H9 (cell line): Measurements from ENCODE around the gene APBA2. TPM values are rescaled to one million over a fixed set of nuclear protein-coding genes. Genes with fewer than 3 reads are reported as not detected.

Source experiments
- DNase-seq: peaks from one replicate; pipeline ENCODE4 v3.0.0-alpha.2; 2017
- H2AFZ ChIP-seq: one replicate; pipeline ENCODE4 v1.6.1; 2013; ENCODE audit warnings: mild to moderate bottlenecking, low read length, control low read depth, moderate library complexity
- H2AK5ac ChIP-seq: 2 replicates; pipeline ENCODE4 v1.6.1; 2013; ENCODE audit warnings: low read length, control low read depth, mixed read lengths; ENCODE audit not compliant: insufficient read length
- H2BK120ac ChIP-seq: one replicate; pipeline ENCODE4 v1.6.1; 2013; ENCODE audit warnings: low read depth, mild to moderate bottlenecking, low read length, control low read depth, inconsistent platforms; ENCODE audit not compliant: poor library complexity, severe bottlenecking
- H2BK12ac ChIP-seq: 2 replicates; pipeline ENCODE4 v1.6.1; 2013; ENCODE audit warnings: low read length, control low read depth, mixed read lengths, low read depth; ENCODE audit not compliant: insufficient read length
- H2BK15ac ChIP-seq: 2 replicates; pipeline ENCODE4 v1.6.1; 2013; ENCODE audit warnings: low read depth, low read length, control low read depth
- H2BK20ac ChIP-seq: one replicate; pipeline ENCODE4 v1.6.1; 2013; ENCODE audit warnings: low read depth, mild to moderate bottlenecking, low read length, control low read depth, inconsistent platforms; ENCODE audit not compliant: poor library complexity, severe bottlenecking
- H2BK5ac ChIP-seq: 2 replicates; pipeline ENCODE4 v1.6.1; 2013; ENCODE audit warnings: low read length, control low read depth, mixed read lengths; ENCODE audit not compliant: insufficient read length
- H3K14ac ChIP-seq: 2 replicates; pipeline ENCODE4 v1.6.1; 2013; ENCODE audit warnings: low read length, control low read depth; ENCODE audit not compliant: insufficient read depth
- H3K18ac ChIP-seq: 2 replicates; pipeline ENCODE4 v1.6.1; 2013; ENCODE audit warnings: low read depth, mild to moderate bottlenecking, mixed read lengths, low read length, control low read depth; ENCODE audit not compliant: insufficient read length
- H3K23ac ChIP-seq: 2 replicates; pipeline ENCODE4 v1.6.1; 2013; ENCODE audit warnings: low read length, control low read depth, mixed read lengths, low read depth; ENCODE audit not compliant: insufficient read length
- H3K23me2 ChIP-seq: 2 replicates; pipeline ENCODE4 v1.6.1; 2013; ENCODE audit warnings: low read depth, mild to moderate bottlenecking, mixed read lengths, low read length, control low read depth; ENCODE audit not compliant: insufficient read length, poor library complexity, severe bottlenecking
- H3K27ac ChIP-seq: 2 replicates; pipeline ENCODE4 v1.5.1; 2013; ENCODE audit warnings: low read length, control low read depth, mixed read lengths, low read depth; ENCODE audit not compliant: insufficient read length
- H3K27me3 ChIP-seq: 2 replicates; pipeline ENCODE4 v1.6.1; 2013; ENCODE audit warnings: low read length, control low read depth, inconsistent platforms; ENCODE audit not compliant: insufficient read depth
- H3K4ac ChIP-seq: 2 replicates; pipeline ENCODE4 v1.6.1; 2013; ENCODE audit warnings: low read depth, mild to moderate bottlenecking, control low read depth, inconsistent platforms, low read length, moderate library complexity
- H3K4me1 ChIP-seq: 2 replicates; pipeline ENCODE4 v1.6.1; 2013; ENCODE audit warnings: low read length, control low read depth, inconsistent platforms; ENCODE audit not compliant: insufficient read depth
- H3K4me2 ChIP-seq: 2 replicates; pipeline ENCODE4 v1.6.1; 2013; ENCODE audit warnings: low read length, control low read depth, mixed read lengths; ENCODE audit not compliant: insufficient read length, insufficient read depth
- H3K56ac ChIP-seq: 2 replicates; pipeline ENCODE4 v1.6.1; 2013; ENCODE audit warnings: low read depth, mild to moderate bottlenecking, mixed read lengths, low read length, control low read depth; ENCODE audit not compliant: insufficient read length
- H3K79me1 ChIP-seq: 2 replicates; pipeline ENCODE4 v1.6.1; 2013; ENCODE audit warnings: low read depth, mild to moderate bottlenecking, moderate library complexity, low read length, control low read depth, inconsistent platforms; ENCODE audit not compliant: insufficient read depth, poor library complexity, severe bottlenecking
- H3K79me2 ChIP-seq: 2 replicates; pipeline ENCODE4 v1.6.1; 2013; ENCODE audit warnings: low read length, control low read depth, inconsistent platforms; ENCODE audit not compliant: insufficient read depth
- H3K9ac ChIP-seq: 2 replicates; pipeline ENCODE4 v1.6.1; 2013; ENCODE audit warnings: low read length, control low read depth, mixed read lengths; ENCODE audit not compliant: insufficient read length; ENCODE audit errors: extremely low read depth
- H3K9me3 ChIP-seq: one replicate; pipeline ENCODE4 v1.6.1; 2013; ENCODE audit warnings: low read depth, low read length, inconsistent platforms; ENCODE audit not compliant: control insufficient read depth
- H3T11ph ChIP-seq: one replicate; pipeline ENCODE4 v1.6.1; 2013; ENCODE audit warnings: mild to moderate bottlenecking, low read length, control low read depth, inconsistent platforms
- H4K20me1 ChIP-seq: one replicate; pipeline ENCODE4 v1.6.1; 2013; ENCODE audit not compliant: control insufficient read depth, insufficient read length, insufficient read depth
- H4K5ac ChIP-seq: 2 replicates; pipeline ENCODE4 v1.6.1; 2013; ENCODE audit warnings: low read depth, mild to moderate bottlenecking, mixed read lengths, low read length, control low read depth; ENCODE audit not compliant: insufficient read length
- H4K8ac ChIP-seq: replicated peaks from 2 replicates; pipeline ENCODE4 v1.6.1; 2013; ENCODE audit warnings: low read length, control low read depth, mixed read lengths, low read depth; ENCODE audit not compliant: insufficient read length
- H4K91ac ChIP-seq: 2 replicates; pipeline ENCODE4 v1.6.1; 2013; ENCODE audit warnings: low read depth, mild to moderate bottlenecking, moderate library complexity, mixed read lengths, low read length, control low read depth; ENCODE audit not compliant: insufficient read length
- H3K27ac Mint-ChIP-seq, 3 experiments: 2 replicates in 2 of 3; 3 replicates in 1 of 3; pipeline ENCODE4 v1.8.0; 2020 to 2021; ENCODE audit warnings: mixed read lengths in 3 of 3, mild to moderate bottlenecking in 1 of 3, moderate library complexity in 1 of 3
- H3K27me3 Mint-ChIP-seq: 2 replicates; pipeline ENCODE4 v1.8.0; 2021; ENCODE audit warnings: low read depth, mild to moderate bottlenecking, moderate library complexity, mixed read lengths
- H3K36me3 Mint-ChIP-seq, 3 experiments: 2 replicates in 2 of 3; 3 replicates in 1 of 3; pipeline ENCODE4 v1.8.0; 2020 to 2021; ENCODE audit warnings: low read depth in 3 of 3, mixed read lengths in 3 of 3; ENCODE audit not compliant: insufficient read depth in 1 of 3
- H3K4me1 Mint-ChIP-seq, 2 experiments: 2 replicates each; pipeline ENCODE4 v1.8.0; 2020; ENCODE audit warnings: mixed read lengths in 2 of 2
- H3K4me3 Mint-ChIP-seq, 2 experiments: 2 replicates in 1 of 2; 3 replicates in 1 of 2; pipeline ENCODE4 v1.8.0; 2020 to 2021; ENCODE audit warnings: mild to moderate bottlenecking in 2 of 2, mixed read lengths in 2 of 2, moderate library complexity in 1 of 2
- H3K9me3 Mint-ChIP-seq, 2 experiments: 2 replicates in 1 of 2; 3 replicates in 1 of 2; pipeline ENCODE4 v1.8.0; 2020; ENCODE audit warnings: mild to moderate bottlenecking in 2 of 2, mixed read lengths in 2 of 2, moderate library complexity in 1 of 2
- WGBS: extraction: QIAGEN DNeasy Blood & Tissue Kit; methylation state at CpG from one replicate; pipeline ENCODE4 v1.1.7; 2013; ENCODE audit warnings: missing lambda C conversion rate, low lambda C conversion rate, mixed read lengths; ENCODE audit not compliant: insufficient read length; ENCODE audit errors: extremely low coverage; 5-methylcytosine and 5-hydroxymethylcytosine counted together
- total RNA-seq: library from RNA; stranded (reverse); gene quantifications from 2 replicates; pipeline ENCODE4 v1.2.1, GENCODE V29; 2021
- TF ChIP-seq, protein P1 (sequence below): fragments of 200-600 bp; sonication (generic); conservative IDR thresholded peaks from 3 replicates; pipeline ENCODE4 v1.8.0; 2021; ENCODE audit warnings: antibody characterized with exemption, mild to moderate bottlenecking

Gene APBA2
- total RNA-seq, 1 experiment from 2014 or later, result 14.3 TPM

DNA sequence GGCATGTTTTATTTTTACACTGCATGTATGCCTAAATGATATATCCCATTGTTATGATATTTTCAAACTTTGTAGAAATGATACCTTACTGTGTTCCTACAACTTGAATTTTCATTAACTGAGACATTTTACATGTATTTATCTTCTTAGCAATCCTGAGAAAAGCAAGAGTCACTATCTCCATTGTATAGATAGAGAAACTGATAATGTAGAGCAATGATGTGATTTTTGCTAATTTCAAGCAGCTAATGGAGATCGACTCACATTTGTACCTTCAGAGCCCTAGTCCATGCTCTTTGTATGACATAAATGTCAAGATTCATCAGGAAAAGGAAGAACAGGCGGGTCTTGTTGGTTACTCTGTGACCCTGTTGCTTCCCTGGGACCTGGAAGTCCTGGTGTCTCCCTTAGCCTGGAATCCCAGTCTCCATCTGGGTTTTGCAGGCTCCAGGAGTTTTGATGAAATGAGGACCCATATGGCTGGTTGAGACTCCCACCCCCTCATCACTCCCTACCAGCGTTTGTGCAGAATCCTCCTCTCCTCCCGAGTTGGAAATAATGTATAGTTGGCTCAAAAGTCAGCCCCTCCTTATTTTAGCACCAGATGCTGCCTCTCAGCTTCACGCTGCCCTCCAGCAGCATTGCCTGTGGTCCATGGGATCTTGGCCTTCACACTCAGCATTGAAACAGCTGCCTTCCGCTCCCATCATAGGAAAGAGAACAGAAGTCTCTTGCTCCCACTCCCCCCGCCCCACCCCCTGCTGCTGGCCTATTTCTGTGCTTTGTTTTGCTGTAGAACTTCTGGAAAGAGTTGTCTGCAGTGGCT lies 67.1 kb downstream of the APBA2 start:
- H2BK15ac ChIP-seq, result no peak overlapping the region

More for the DNA sequence above, 67.1 kb downstream of the APBA2 start:
- H3K79me1 ChIP-seq, result no peaks in the 10 kb centered on the region
- H2AK5ac ChIP-seq, result no peak overlapping the region
- no peaks in the 10 kb centered on the region for H4K20me1 ChIP-seq
- H3K23ac ChIP-seq, result no peak overlapping the region
- no peak overlapping the region for H3T11ph ChIP-seq
- H3K56ac ChIP-seq, result no peak overlapping the region
- H3K9ac ChIP-seq, result no peak overlapping the region
- H3K14ac ChIP-seq, result no peak overlapping the region
- H3K4me2 ChIP-seq, result no peak overlapping the region
- Mint-ChIP-seq H3K4me1 (peaks cover 29 to 33% of the 10 kb centered on the region in 2 experiments), H3K9me3 (no peaks in the 10 kb centered on the region), H3K36me3 (no peaks in the 10 kb centered on the region; a peak in 1 of 7 replicates), H3K27me3 (peaks cover 2% of the 10 kb centered on the region; the same call in 1 of the 2 replicates), H3K27ac (no peak overlapping the region), H3K4me3 (no peak overlapping the region)
- no peak overlapping the region for H3K18ac ChIP-seq
- H3K27me3 ChIP-seq, result no peaks in the 10 kb centered on the region
- H2BK5ac ChIP-seq, result no peak overlapping the region
- H3K4ac ChIP-seq, result no peak overlapping the region
- H2BK12ac ChIP-seq, result no peak overlapping the region
- H4K5ac ChIP-seq, result no peak overlapping the region
- H3K9me3 ChIP-seq, result no peaks in the 10 kb centered on the region
- H3K4me1 ChIP-seq, result peaks cover 7% of the 10 kb centered on the region; the same call in 1 of the 2 replicates
- DNase-seq, result peak; percentile 18
- no peak overlapping the region for H4K8ac ChIP-seq
- H4K91ac ChIP-seq, result no peak overlapping the region
- H2BK20ac ChIP-seq, result no peak overlapping the region
- WGBS, result no CpG with 5 or more reads among the region's 7 CpGs
- H2AFZ ChIP-seq, result no peak overlapping the region
- TF ChIP-seq, protein P1, sequence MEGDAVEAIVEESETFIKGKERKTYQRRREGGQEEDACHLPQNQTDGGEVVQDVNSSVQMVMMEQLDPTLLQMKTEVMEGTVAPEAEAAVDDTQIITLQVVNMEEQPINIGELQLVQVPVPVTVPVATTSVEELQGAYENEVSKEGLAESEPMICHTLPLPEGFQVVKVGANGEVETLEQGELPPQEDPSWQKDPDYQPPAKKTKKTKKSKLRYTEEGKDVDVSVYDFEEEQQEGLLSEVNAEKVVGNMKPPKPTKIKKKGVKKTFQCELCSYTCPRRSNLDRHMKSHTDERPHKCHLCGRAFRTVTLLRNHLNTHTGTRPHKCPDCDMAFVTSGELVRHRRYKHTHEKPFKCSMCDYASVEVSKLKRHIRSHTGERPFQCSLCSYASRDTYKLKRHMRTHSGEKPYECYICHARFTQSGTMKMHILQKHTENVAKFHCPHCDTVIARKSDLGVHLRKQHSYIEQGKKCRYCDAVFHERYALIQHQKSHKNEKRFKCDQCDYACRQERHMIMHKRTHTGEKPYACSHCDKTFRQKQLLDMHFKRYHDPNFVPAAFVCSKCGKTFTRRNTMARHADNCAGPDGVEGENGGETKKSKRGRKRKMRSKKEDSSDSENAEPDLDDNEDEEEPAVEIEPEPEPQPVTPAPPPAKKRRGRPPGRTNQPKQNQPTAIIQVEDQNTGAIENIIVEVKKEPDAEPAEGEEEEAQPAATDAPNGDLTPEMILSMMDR, result no peak
- H3K79me2 ChIP-seq, result no peaks in the 10 kb centered on the region
- H3K27ac ChIP-seq, result no peak overlapping the region
- H2BK120ac ChIP-seq, result no peak overlapping the region
- no peaks in the 10 kb centered on the region for H3K23me2 ChIP-seq
